Mesodermal cell (in vitro differentiated cells): Measurements from ENCODE around the gene C1orf35.
A peak's percentile ranks its signal among the peaks of the same experiment; 100 is the strongest.

ENCODE experiments used
- H3K27ac ChIP-seq: 2 replicates; pipeline ENCODE4 v1.7.0; 2013; ENCODE audit warnings: mild to moderate bottlenecking, low read depth, low read length, moderate library complexity; ENCODE audit not compliant: severe bottlenecking
- H3K36me3 ChIP-seq: 2 replicates; pipeline ENCODE4 v1.7.1; 2013; ENCODE audit warnings: mild to moderate bottlenecking, low read length, moderate library complexity; ENCODE audit not compliant: control insufficient read depth, insufficient read depth
- H3K4me1 ChIP-seq: one replicate; pipeline ENCODE4 v1.7.1; 2013; ENCODE audit warnings: mild to moderate bottlenecking, low read length; ENCODE audit not compliant: insufficient read depth, control insufficient read depth, poor library complexity, severe bottlenecking
- H3K4me3 ChIP-seq: 2 replicates; pipeline ENCODE4 v1.7.0; 2013; ENCODE audit warnings: low read length, control low read depth, mild to moderate bottlenecking; ENCODE audit not compliant: insufficient read depth, poor library complexity, severe bottlenecking; ENCODE audit errors: extremely low read depth
- H3K9me3 ChIP-seq: 2 replicates; pipeline ENCODE4 v1.7.1; 2013; ENCODE audit warnings: mild to moderate bottlenecking, low read length, moderate library complexity; ENCODE audit not compliant: control insufficient read depth
- WGBS, 2 experiments: methylation state at CpG; one replicate each; pipeline ENCODE4 v1.1.5; 2013; ENCODE audit warnings: missing lambda C conversion rate in 2 of 2; ENCODE audit not compliant: insufficient coverage in 2 of 2; 5-methylcytosine and 5-hydroxymethylcytosine counted together

The C1orf35 gene

GRCh38 chr1:228084325-228084724 lies 18.8 kb downstream of the C1orf35 start:
- Histone ChIP-seq H3K4me1 (peaks cover 51% of the 10 kb centered on the region), H3K4me3 (peak overlapping the region; percentile 97), H3K36me3 (peaks cover 49% of the 10 kb centered on the region), H3K9me3 (no peaks in the 10 kb centered on the region), H3K27ac (peak overlapping the region; percentile 99)
- 63 to 74% methylated on average over 2 of the region's 3 CpGs for WGBS, 2 experiments

DNA sequence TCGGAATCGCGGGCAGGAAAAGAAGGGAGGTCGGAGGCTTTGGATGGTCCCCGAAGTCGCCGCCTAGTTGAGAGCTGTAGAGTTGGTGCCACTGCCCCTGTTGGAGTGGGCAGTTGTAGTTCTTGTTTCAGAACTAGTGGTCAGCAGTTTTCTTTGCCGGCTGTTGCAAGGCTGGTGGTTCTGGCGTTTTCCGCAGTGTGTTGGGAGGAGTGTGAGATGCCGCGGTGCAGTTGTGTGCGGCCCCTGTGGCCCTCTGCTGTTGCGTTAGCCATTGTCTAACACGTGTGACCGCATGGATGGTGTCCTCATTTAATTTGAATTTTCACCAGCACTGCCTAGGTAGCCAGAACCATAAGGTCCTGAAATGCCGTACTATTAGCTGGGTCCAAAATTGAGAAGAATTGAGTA lies 19.2 kb downstream of the C1orf35 start:
- H3K9me3 ChIP-seq = no peaks in the 10 kb centered on the region
- peaks cover 44% of the 10 kb centered on the region for H3K36me3 ChIP-seq
- H3K4me3 ChIP-seq = peak overlapping the region; percentile 97
- H3K27ac ChIP-seq = peak overlapping the region; percentile 99
- peaks cover 47% of the 10 kb centered on the region for H3K4me1 ChIP-seq
- 6 to 15% methylated on average over 10 to 16 of the region's 17 CpGs for WGBS, 2 experiments

GRCh38 chr1:228082918-228083870 lies 19.9 kb downstream of the C1orf35 start:
- Histone ChIP-seq H3K4me1 (peaks cover 40% of the 10 kb centered on the region), H3K27ac (peak overlapping the region; percentile 99), H3K9me3 (no peaks in the 10 kb centered on the region), H3K36me3 (peaks cover 38% of the 10 kb centered on the region), H3K4me3 (peak overlapping the region; percentile 97)
- WGBS, 2 experiments = 0 to 1% methylated on average over 69 to 70 of the region's 79 CpGs

DNA sequence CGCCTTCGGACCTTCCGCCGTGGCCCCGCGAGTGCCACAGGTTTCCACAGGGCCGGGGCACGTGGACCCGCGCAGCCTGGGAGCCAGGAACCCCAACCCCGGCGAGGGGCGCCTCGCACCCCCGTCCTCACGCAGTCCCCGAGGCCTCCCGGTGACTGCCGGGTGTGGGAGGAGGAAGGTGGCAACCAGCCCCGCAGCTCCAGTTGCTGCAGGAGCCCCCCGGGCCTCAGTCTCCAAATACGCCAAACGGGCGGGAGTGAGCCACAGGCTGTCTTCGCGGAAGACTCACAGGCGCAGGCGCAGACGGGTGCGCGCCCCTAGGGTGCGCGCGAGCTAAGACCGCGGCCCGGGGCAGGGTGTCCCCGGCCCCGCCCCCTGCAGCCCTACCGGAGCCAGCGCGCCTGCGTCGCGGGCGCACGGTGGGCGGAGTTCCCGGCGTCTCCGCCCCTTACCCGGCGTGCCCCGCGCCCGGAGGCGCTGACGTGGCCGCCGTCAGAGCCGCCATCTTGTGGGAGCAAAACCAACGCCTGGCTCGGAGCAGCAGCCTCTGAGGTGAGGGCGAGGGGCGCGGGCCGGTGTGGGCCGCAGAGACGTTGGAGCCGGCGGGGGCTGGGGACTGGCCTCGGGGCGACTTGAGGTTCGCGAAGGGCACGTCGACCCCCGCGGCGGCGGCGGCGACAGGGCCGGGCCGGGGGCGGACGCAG lies 20.8 kb downstream of the C1orf35 start, which contains the start of gene ARF1:
TSS of gene ARF1 (plus strand) at position 495 of the 704 bp plus-strand sequence. CDS start 14,407 bp downstream, outside the sequence.
- Histone ChIP-seq H3K4me1 (peaks cover 32% of the 10 kb centered on the region), H3K27ac (peak within 1 kb of the TSS; percentile 99), H3K36me3 (peaks cover 30% of the 10 kb centered on the region), H3K4me3 (peak within 1 kb of the TSS; percentile 97), H3K9me3 (no peaks in the 10 kb centered on the region)
- 1% methylated on average over 62 to 87 of the region's 87 CpGs for WGBS, 2 experiments

DNA sequence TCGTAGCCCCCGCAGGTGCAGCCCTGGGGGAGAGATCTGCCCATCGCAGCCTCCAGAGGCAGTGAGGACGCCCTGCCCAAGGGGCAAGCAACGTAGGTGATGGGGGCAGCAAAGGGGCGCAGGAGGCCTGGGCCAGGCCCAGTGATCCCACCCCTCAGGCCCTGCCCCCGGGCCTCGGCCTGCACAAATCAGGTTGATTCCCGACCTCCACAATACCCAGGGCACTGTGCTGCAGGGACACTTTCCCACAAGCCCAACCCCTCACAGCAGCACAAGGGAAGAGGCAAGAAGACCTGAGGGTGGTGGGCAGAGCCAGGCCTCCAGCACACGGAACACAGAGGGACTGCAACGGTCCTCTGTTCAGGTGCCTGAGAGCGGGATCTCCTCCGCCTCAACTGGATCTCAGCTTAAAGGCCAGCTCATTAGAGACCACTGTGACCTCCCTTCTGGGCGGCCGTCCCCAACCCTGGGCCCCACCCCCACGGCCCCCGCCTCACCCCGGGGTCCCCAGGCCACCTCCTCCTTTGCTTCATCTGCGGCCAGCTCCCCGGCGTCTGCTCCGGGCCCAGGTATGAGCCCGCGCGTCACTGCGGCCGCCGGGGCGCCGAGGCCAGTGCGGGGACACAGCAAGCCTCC lies 21.4 kb downstream of the C1orf35 start:
- peaks cover 26% of the 10 kb centered on the region for H3K4me1 ChIP-seq
- no peaks in the 10 kb centered on the region for H3K9me3 ChIP-seq
- 11 to 24% methylated on average over 17 to 19 of the region's 31 CpGs for WGBS, 2 experiments
- H3K4me3 ChIP-seq = peak overlapping the region; percentile 97
- peaks cover 24% of the 10 kb centered on the region for H3K36me3 ChIP-seq
- no peak overlapping the region for H3K27ac ChIP-seq

DNA sequence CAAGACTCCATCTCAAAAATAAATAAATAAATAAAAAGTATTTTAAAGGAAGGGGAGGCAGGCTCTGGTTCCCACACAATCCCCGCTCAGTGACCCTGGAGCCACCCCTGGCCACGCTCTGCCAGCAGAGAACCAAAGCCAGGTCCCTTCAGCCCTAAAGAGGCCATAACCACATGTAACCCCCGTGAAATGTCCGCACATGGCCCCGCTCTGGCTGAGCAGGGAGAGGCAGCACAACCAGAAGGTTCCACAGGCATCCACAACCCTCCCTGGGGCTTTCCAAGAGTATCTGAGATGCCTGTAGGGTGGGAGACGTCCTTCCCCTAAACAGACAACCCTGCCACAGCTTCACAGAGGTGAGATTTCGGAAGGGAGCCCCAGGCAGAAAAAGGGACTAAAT lies 22.0 kb downstream of the C1orf35 start:
- Histone ChIP-seq H3K4me1 (peaks cover 21% of the 10 kb centered on the region), H3K9me3 (no peaks in the 10 kb centered on the region), H3K4me3 (peak overlapping the region; percentile 97), H3K27ac (no peak overlapping the region), H3K36me3 (peaks cover 21% of the 10 kb centered on the region)
- 100% methylated on average over 2 to 5 of the region's 7 CpGs for WGBS, 2 experiments

- H3K4me1 ChIP-seq = peaks cover 10% of the 10 kb centered on the region
- WGBS, 2 experiments = 76 to 80% methylated on average over 3 to 7 of the region's 7 CpGs
- H3K36me3 ChIP-seq = peaks cover 15% of the 10 kb centered on the region
- no peaks in the 10 kb centered on the region for H3K9me3 ChIP-seq
- no peak overlapping the region for H3K4me3 ChIP-seq
- H3K27ac ChIP-seq = no peak overlapping the region
These were observed 23.4 kb downstream of the C1orf35 start for GRCh38 chr1:228079601-228080263.

- H3K9me3 ChIP-seq = no peaks in the 10 kb centered on the region
- WGBS, 2 experiments = 85 to 90% methylated on average over 5 to 7 of the region's 7 CpGs
- H3K36me3 ChIP-seq = peaks cover 8% of the 10 kb centered on the region
- H3K4me1 ChIP-seq = peaks cover 6% of the 10 kb centered on the region
- H3K4me3 ChIP-seq = no peak overlapping the region
- H3K27ac ChIP-seq = no peak overlapping the region
These were observed 24.1 kb downstream of the C1orf35 start for GRCh38 chr1:228079013-228079412.

DNA sequence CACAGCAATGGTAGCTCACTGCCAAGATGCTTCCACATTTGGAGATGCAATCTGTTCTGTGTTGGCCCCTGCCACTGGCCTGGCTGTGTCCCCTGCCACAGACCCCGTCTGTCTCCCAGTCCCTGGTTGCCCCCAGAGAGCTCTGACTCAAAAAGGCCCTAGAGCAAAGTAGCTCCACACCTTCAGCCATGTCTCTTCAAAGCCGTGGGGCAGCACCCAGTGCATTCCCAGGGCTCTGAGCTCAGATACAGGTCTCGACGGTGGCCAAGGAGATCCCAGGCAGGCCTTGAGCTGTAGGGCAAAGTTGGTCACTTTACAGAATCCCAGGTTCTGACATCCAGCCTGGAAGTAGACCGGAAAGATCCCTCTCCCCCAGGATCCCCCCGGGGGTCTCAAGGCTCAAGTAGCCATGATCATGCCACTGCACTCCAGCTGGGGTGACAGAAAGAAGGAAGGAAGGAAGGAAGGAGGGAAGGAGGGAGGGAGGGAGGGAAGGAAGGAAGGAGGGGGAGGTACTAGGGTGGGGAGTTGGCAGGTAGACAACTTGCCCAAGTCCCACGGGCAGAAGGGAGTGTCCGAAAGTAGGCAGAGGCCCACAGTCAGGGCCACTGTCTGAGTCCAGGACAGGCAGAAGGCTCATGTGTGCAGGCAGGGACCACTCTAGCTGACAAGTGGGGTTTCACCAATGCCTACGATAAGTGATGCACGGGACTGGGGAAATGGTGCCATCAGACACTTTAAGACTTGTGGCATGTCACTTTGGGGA lies 25.4 kb downstream of the C1orf35 start:
- no peaks in the 10 kb centered on the region for H3K36me3 ChIP-seq
- 82 to 83% methylated on average over 8 to 9 of the region's 10 CpGs for WGBS, 2 experiments
- H3K27ac ChIP-seq = no peak overlapping the region
- H3K9me3 ChIP-seq = no peaks in the 10 kb centered on the region
- peaks cover 6% of the 10 kb centered on the region for H3K4me1 ChIP-seq
- H3K4me3 ChIP-seq = no peak overlapping the region
